K562 (cell line): ENCODE measurements around the gene COX7B. TPM values are rescaled to one million over a fixed set of nuclear protein-coding genes. Genes with fewer than 3 reads are reported as not detected.

Experiments
- BMI1 ChIP-seq: fragments of 150-350 bp; IDR thresholded peaks from 2 replicates; pipeline ENCODE4 v1.6.1; 2014; ENCODE audit warnings: low read length
- CCAR2 ChIP-seq: fragments of 200-400 bp; formaldehyde crosslinking; IDR thresholded peaks from 2 replicates; pipeline ENCODE4 v1.6.1; 2017; ENCODE audit warnings: mild to moderate bottlenecking, low read depth, low read length
- COPS2 ChIP-seq: fragments of 450-650 bp; conservative IDR thresholded peaks from 2 replicates; pipeline ENCODE4 v1.6.1; 2016; ENCODE audit warnings: mild to moderate bottlenecking, moderate library complexity
- ERF ChIP-seq: fragments of 450-650 bp; formaldehyde crosslinking; IDR thresholded peaks from 2 replicates; pipeline ENCODE4 v1.4.0; 2020; ENCODE audit warnings: mild to moderate bottlenecking, mixed read lengths
- ETS1 ChIP-seq: conservative IDR thresholded peaks from 2 replicates; pipeline ENCODE4 v1.6.1; 2011; ENCODE audit warnings: low read depth, mild to moderate bottlenecking, low read length; ENCODE audit not compliant: control insufficient read depth
- FOSL1 ChIP-seq: fragments of 200-800 bp; sonication (Bioruptor generic); conservative IDR thresholded peaks from 2 replicates; pipeline ENCODE4 v1.6.1; 2016; ENCODE audit warnings: missing genetic modification characterization, missing compliant biosample characterization
- HDGF ChIP-seq: fragments of 450-650 bp; IDR thresholded peaks from 2 replicates; pipeline ENCODE4 v1.6.1; 2016
- HNRNPLL ChIP-seq: fragments of 200-400 bp; formaldehyde crosslinking; IDR thresholded peaks from 2 replicates; pipeline ENCODE4 v1.6.1; 2017; ENCODE audit warnings: low read length, low read depth, mild to moderate bottlenecking; ENCODE audit not compliant: poor library complexity, severe bottlenecking
- KLF10 ChIP-seq: fragments of 250-450 bp; sonication (Bioruptor Pico); IDR thresholded peaks from 2 replicates; pipeline ENCODE4 v1.6.1; 2021; ENCODE audit warnings: matching md5 sums
- MTA3 ChIP-seq: fragments of 450-650 bp; formaldehyde crosslinking; IDR thresholded peaks from 2 replicates; pipeline ENCODE4 v1.6.1; 2017; ENCODE audit warnings: mild to moderate bottlenecking, borderline replicate concordance
- NR2C1 ChIP-seq, 2 experiments: fragments of 450-650 bp; IDR thresholded peaks; 2 replicates each; pipeline ENCODE4 v1.6.1; 2017; ENCODE audit warnings: mild to moderate bottlenecking in 2 of 2, antibody characterized with exemption in 1 of 2, inconsistent platforms in 1 of 2, missing compliant biosample characterization in 1 of 2, missing genetic modification characterization in 1 of 2
- POU5F1 ChIP-seq: fragments of 150-350 bp; IDR thresholded peaks from 2 replicates; pipeline ENCODE4 v1.6.1; 2014; ENCODE audit warnings: borderline replicate concordance, low read length, low read depth, mild to moderate bottlenecking; ENCODE audit not compliant: partially characterized antibody
- RBFOX2 ChIP-seq: fragments of 200-400 bp; formaldehyde crosslinking; IDR thresholded peaks from 2 replicates; pipeline ENCODE4 v1.6.1; 2017; ENCODE audit warnings: low read depth, mild to moderate bottlenecking, low read length, moderate library complexity
- RBM14 ChIP-seq: fragments of 200-400 bp; formaldehyde crosslinking; IDR thresholded peaks from 2 replicates; pipeline ENCODE4 v1.6.1; 2018; ENCODE audit warnings: low read depth, mild to moderate bottlenecking, low read length, moderate library complexity, borderline replicate concordance; ENCODE audit not compliant: insufficient read depth
- SP1 ChIP-seq: sonication (generic); formaldehyde crosslinking; IDR thresholded peaks from 2 replicates; pipeline ENCODE4 v1.8.1; 2022; ENCODE audit warnings: mild to moderate bottlenecking, missing genetic modification reagents
- TBL1XR1 ChIP-seq, 2 experiments: IDR thresholded peaks; 2 replicates each; pipeline ENCODE4 v1.6.1; 2012; ENCODE audit warnings: improper control_type of control experiment in 2 of 2, low read length in 2 of 2, mild to moderate bottlenecking in 1 of 2
- TBP ChIP-seq: optimal IDR thresholded peaks from 2 replicates; pipeline ENCODE3; 2011; ENCODE audit warnings: low read depth, low read length, improper control_type of control experiment
- TFE3 ChIP-seq: fragments of 450-650 bp; formaldehyde crosslinking; IDR thresholded peaks from 2 replicates; pipeline ENCODE4 v1.4.0; 2020; ENCODE audit warnings: mild to moderate bottlenecking, mixed read lengths
- THAP7 ChIP-seq: fragments of 250-450 bp; sonication (Bioruptor Pico); IDR thresholded peaks from 2 replicates; pipeline ENCODE4 v1.5.0; 2021
- ZNF24 ChIP-seq: fragments of 450-650 bp; IDR thresholded peaks from 2 replicates; pipeline ENCODE4 v1.6.1; 2016
- ZNF511 ChIP-seq: sonication (generic); formaldehyde crosslinking; IDR thresholded peaks from 2 replicates; pipeline ENCODE4 v1.8.0; 2022; ENCODE audit warnings: mild to moderate bottlenecking, missing genetic modification reagents
- ZNF583 ChIP-seq: fragments of 250-450 bp; sonication (Bioruptor Pico); IDR thresholded peaks from 2 replicates; pipeline ENCODE4 v1.4.0; 2020
- ZNF655 ChIP-seq: fragments of 250-450 bp; sonication (Bioruptor Pico); IDR thresholded peaks from 2 replicates; pipeline ENCODE4 v1.5.0; 2021
- polyA plus RNA-seq, 8 experiments: library from polyadenylated mRNA; depleted of rRNA in 4 of 8; stranded (reverse) in 5 of 8; unstranded in 3 of 8; fragments of >200 nt; fragmentation: Nextera tagmentation in 2 of 8; fragmentation: Illumina TruSeq in 1 of 8; extraction: Ambion mirVana in 2 of 8; extraction: Trizol in 1 of 8; gene quantifications; 2 replicates each; pipeline versions ENCODE4 v1.2.1 to v1.2.3, GENCODE V29; 2011 to 2014; ENCODE audit warnings: inconsistent platforms in 1 of 8, missing spikeins in 1 of 8
- total RNA-seq, 7 experiments: library from RNA; depleted of rRNA in 6 of 7; stranded (reverse); fragments of >200 nt in 6 of 7; fragmentation: Illumina TruSeq in 2 of 7; extraction: Trizol in 2 of 7; gene quantifications; 2 replicates each; pipeline versions ENCODE4 v1.2.1 to v1.2.3, GENCODE V29; 2011 to 2021; ENCODE audit warnings: low replicate concordance in 1 of 7

COX7B gene
- total and polyA plus RNA-seq, 9 of the 15 experiments (the other 6 are each of a cell fraction or from before 2014, with no cell fraction given), result 549 to 2,891 (median 1,307) TPM

- no peak for TF ChIP-seq TFE3 (CRISPR knock-in tag)
- no peak for TF ChIP-seq HDGF
- no peak for TF ChIP-seq POU5F1
- TF ChIP-seq KLF10 (CRISPR knock-in tag), result no peak
- peak; percentile 56 for TF ChIP-seq HNRNPLL
- no peak for TF ChIP-seq ZNF24
- TF ChIP-seq NR2C1 (IDR thresholded peaks at IDR 0.05), result no peak
- TF ChIP-seq NR2C1 (tag; IDR thresholded peaks at IDR 0.05), result no peak
- TF ChIP-seq TBP, result peak; percentile 52
- TF ChIP-seq ETS1, result no peak; the same call in 1 of the 2 replicates
- TF ChIP-seq RBFOX2, result peak; percentile 79
- TF ChIP-seq COPS2, result no peak
- no peak for TF ChIP-seq CCAR2
- 0 out of 4 replicates have a peak, but pooled peaks of 1 of the 2 experiments have one; percentile 38 for TF ChIP-seq TBL1XR1 (IDR thresholded peaks at IDR 0.05; ENCODE audit: low read length in 2 of 2)
- no peak for TF ChIP-seq ERF (CRISPR knock-in tag)
- TF ChIP-seq ZNF511, result no peak
- peak; percentile 38; the same call in 1 of the 2 replicates for TF ChIP-seq SP1 (CRISPR knock-in tag)
- no peak for TF ChIP-seq BMI1
- 0 out of 2 replicates have a peak, but pooled peaks have one; percentile 33 for TF ChIP-seq MTA3
- no peak for TF ChIP-seq THAP7
- TF ChIP-seq RBM14, result no peak
- no peak for TF ChIP-seq ZNF655
- no peak for TF ChIP-seq ZNF583 (CRISPR knock-in tag)
- TF ChIP-seq FOSL1 (tag), result peak; percentile 30; the same call in 1 of the 2 replicates
These were observed 4.1 kb upstream of the COX7B start, which contains the start of gene MAGT1 (continued) for GRCh38 chrX:77894921-77895886.
